GM19372 (cell line): ENCODE results near the gene TUSC2.

Experiments
- ATAC-seq: cut with Tn5 transposase; IDR thresholded peaks from one replicate; pipeline ENCODE4 v1.9.1; 2021; ENCODE audit warnings: mild to moderate bottlenecking, low read depth, moderate library complexity; ENCODE audit not compliant: unreplicated experiment

TUSC2 gene

GRCh38 chr3:50355829-50356552 is 28.0 kb upstream of the TUSC2 start:
- no peak for ATAC-seq

DNA sequence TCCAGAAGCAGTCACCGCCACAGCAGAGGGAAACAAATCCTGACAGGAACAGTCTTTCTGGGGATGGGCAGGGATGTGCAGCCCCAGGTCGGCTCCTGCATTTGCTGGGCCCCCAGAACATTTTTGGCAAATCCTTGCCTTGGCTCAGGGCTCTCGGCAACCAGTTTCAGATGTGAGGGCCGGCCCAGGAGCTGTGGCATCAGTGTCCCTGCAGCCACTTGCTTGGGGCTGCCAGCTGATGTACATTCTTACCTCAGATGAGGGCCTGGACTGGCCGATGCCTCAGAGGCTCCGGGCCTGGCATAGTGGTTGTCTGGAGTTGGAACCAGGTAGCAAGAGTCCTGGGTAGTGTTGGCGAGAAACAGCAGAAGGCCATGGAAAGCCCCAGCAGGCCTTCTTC is 26.8 kb upstream of the TUSC2 start:
- ATAC-seq: no peak

DNA sequence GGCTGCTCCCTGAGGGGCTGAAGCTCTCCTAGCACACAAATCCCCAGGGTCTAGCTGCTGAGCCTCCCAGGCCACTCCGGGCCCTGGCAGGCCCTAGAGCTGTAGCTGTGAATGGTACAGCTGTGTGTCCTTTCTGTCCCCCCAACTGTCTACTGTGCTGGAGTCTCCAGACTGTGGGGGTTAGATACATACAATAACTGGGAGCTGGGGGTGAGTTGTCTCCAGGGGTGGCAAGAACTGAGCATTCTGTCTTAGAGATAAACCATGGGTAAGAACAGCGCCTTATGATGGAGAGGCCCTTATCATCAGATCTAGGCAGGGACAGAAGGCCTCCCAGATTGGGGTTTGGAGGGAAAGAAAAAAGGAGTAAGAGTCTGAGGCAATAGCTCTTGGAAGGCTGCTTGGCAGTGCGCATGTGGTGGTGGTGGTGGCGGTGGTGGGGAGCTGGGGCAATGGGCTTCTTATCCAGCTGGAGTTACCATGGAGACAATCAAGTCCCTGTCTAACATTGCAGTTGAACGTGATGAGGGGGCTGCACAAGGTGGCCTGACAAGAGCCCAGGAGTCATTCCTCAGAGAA is 26.3 kb upstream of the TUSC2 start:
- no peak for ATAC-seq

DNA sequence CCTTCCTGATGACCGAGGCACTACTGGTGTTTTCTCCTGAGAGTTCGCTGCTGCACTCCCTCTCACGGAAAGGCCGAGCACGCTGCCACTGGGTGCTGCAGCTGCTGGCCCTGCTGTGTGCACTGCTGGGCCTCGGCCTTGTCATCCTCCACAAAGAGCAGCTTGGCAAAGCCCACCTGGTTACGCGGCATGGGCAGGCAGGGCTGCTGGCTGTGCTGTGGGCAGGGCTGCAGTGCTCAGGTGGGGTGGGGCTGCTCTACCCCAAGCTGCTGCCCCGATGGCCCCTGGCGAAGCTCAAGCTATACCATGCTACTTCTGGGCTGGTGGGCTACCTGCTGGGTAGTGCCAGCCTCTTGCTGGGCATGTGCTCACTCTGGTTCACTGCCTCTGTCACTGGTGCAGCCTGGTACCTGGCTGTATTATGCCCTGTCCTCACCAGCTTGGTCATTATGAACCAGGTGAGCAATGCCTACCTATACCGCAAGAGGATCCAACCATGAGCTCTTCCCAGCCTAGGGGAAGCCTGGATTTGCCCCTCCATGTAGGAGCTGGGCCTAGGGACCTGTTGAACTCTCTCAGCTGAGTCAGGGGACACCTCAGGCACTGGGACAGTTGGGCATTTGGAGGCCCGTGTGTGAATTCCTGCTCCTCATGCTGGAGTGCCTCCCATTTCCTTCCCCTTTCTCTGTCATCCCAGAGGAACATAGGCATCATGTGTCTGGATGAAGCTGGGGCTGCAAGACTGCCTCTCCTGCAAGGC is 25.4 kb upstream of the TUSC2 start:
- no peak for ATAC-seq

DNA sequence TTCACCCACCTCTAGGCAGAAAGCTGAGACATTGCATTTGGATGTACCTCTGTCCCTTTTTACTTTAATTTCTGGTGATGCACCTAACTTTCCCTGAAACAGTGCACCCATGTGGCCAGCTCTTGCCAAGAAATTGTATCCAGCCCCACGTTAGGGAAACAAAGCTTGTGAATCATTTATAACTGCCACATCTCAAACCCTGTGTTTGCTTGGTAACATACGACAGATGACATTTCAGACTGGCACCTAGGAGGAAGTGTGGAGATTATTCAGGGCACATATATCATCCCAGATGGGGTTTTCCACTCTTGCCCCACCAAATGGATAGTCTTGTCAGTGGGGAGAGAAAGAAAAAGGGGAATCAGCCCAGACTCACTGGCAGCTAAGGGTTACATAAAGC is 24.8 kb upstream of the TUSC2 start:
- ATAC-seq: no peak

DNA sequence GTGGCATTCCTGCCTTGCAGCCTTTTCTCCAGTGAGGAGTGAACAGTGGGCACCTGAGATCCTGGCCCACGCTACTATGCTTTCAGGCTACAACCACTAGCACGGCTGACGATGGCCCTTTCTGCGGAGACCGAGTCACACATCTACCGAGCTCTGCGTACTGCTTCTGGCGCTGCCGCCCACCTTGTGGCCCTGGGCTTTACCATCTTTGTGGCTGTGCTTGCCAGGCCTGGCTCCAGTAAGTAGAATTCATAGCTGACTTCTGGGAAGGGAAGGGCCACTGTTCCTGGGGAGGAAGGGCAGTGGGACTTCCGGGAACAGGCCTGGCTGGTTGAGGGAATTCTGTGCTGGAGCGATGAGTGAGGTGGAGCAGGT is 23.3 kb upstream of the TUSC2 start:
- ATAC-seq: no peak

GRCh38 chr3:50350527-50351322 is 22.7 kb upstream of the TUSC2 start, which contains the start of the genes CYB561D2 and NPRL2:
TSS of gene CYB561D2 (plus strand) at chr3:50350862. CDS start at chr3:50351434, 572 bp downstream.
TSS of gene NPRL2 (minus strand) at chr3:50350775. CDS start at chr3:50350652, 123 bp downstream.
- ATAC-seq: peak; percentile 84

DNA sequence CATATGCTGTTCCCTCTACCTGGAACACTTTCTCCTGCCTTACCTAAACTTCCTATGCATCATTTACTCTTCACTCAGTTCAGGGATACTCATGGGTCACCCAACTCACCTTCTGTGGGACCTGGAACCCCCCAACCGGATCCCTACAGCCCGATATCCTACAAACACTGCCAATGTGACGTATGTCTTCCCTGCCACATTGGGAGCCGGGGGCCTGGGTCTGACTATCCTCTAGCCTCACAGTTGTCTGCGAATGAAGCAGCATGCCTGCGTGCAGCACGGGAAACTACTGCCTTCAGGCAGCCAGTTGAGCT is 22.1 kb upstream of the TUSC2 start:
- ATAC-seq: no peak

- no peak for ATAC-seq
These were observed 19.3 kb upstream of the TUSC2 start for GRCh38 chr3:50347187-50347813.

GRCh38 chr3:50345586-50346234 is 17.7 kb upstream of the TUSC2 start, which contains the start of gene ZMYND10:
TSS of gene ZMYND10 (minus strand) at chr3:50345732. CDS start at chr3:50345579, 153 bp downstream.
- no peak for ATAC-seq

- no peak for ATAC-seq
These were observed 17.0 kb upstream of the TUSC2 start for GRCh38 chr3:50345008-50345407.

GRCh38 chr3:50342813-50343633 is 15.0 kb upstream of the TUSC2 start:
- no peak for ATAC-seq

DNA sequence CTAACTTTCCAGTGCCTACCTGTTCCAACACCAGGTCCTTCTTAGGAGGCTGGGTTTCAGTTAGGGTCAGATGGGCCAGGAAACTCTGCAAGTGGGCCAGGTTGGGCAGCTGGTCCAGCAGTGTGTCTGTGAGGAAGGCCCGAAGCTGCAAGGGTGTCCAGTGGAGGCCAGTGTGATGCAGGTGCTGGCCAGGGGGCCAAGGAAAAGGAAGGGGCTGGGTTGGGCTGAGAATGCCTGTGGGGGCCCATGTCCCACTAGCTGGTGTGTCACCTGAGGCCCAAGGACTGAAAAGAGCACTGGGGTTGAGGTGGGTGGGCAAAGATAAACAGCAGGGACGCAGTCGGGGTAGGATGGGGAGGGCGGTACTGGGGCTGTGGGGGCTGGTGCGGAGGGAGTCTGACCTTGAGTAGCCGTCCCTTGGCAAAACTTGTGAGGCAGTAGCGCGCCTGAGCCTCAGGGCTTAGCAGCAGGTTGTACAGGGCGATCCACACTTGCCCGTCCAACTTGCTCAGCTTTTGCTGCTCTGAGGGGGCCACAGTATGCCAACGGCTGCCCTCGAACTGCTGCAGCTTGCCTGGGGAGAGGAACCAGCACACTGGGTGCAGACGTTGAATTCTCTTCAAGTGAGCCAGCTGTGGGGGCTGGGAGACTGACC is 14.1 kb upstream of the TUSC2 start:
- no peak for ATAC-seq

GRCh38 chr3:50341537-50341936 is 13.5 kb upstream of the TUSC2 start:
- no peak for ATAC-seq

DNA sequence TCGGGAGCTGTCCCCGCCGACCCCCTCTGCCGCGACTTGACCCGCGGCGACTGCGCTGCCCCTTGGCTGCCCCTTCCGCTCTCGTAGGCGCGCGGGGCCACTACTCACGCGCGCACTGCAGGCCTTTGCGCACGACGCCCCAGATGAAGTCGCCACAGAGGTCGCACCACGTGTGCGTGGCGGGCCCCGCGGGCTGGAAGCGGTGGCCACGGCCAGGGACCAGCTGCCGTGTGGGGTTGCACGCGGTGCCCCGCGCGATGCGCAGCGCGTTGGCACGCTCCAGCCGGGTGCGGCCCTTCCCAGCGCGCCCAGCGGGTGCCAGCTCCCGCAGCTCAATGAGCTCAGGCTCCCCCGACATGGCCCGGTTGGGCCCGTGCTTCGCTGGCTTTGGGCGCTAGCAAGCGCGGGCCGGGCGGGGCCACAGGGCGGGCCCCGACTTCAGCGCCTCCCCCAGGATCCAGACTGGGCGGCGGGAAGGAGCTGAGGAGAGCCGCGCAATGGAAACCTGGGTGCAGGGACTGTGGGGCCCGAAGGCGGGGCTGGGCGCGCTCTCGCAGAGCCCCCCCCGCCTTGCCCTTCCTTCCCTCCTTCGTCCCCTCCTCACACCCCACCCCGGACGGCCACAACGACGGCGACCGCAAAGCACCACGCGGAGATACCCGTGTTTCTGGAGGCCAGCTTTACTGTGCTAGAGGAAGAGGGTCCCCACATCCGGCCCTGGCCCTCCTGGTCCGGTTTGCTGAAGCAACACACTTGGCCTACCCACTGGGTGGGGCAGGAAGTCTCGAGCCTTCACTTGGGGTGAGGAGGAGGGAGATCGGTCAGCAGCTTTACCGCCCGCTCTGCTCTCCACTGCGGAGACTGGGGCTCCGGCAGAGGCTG is 12.7 kb upstream of the TUSC2 start, which contains the start of gene RASSF1:
RASSF1 (minus strand) TSS at position 389 of the 882 bp plus-strand sequence; CDS start at position 358, 31 bp downstream.
- ATAC-seq: no peak

- no peak for ATAC-seq
These were observed 12.1 kb upstream of the TUSC2 start for GRCh38 chr3:50340147-50340447.

DNA sequence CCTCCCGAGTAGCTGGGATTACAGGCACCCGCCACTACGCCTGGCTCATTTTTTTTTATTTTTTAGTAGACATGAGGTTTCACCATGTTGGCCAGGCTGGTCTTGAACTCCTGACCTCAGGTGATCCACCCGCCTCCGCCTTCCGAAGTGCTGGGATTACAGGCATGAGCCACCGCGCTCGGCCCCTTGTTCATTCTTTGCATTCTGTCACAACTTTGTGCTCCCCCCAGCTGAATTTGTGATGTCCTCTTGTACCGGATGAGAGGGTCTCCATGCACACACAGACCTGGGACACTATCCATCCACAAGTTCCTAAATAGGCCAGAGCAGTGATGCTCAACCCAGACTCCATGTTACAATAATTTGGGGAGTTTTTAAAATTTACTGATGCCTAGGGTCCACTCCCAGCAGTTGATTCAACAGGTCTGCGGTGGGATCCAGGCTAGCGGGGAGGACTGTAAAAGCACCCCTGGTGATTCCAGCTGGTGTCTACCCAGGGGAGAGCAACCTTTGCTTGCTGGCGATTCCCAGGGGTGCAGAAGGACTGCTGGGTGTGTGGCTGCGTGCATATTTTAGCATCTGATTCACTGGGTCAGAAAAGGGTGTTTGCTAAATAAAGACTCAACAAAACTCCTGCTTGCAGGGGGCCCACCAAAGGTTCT is 11.6 kb upstream of the TUSC2 start:
- no peak for ATAC-seq
